ENCODE measurements around the gene GYS1.

Gene GYS1

DNA sequence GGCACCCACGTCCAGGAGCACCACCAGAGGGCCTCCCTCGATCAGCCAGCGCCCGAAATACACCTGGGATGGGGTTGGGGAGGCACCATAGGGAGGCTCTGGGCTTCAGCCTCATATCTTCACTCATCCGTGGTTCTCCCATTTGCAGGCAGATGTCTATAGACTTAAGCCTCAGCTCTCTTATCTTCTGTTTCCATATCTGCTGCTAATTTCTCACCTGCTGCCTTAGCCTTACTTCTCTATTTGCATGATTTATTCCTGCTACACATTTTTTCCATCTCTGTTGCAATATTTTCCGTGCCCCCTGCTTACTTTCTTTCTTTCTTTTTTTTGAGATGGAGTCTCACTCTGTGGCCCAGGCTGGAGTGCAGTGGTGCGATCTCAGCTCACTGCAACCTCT lies 5.8 kb downstream of the GYS1 start (continued):
- TF ChIP-seq ZNF221 (tag by site-specific recombination; IDR thresholded peaks at IDR 0.05; ENCODE audit: borderline replicate concordance): no peak
- no peak for TF ChIP-seq IKZF3 (tag by site-specific recombination; IDR thresholded peaks at IDR 0.05)

DNA sequence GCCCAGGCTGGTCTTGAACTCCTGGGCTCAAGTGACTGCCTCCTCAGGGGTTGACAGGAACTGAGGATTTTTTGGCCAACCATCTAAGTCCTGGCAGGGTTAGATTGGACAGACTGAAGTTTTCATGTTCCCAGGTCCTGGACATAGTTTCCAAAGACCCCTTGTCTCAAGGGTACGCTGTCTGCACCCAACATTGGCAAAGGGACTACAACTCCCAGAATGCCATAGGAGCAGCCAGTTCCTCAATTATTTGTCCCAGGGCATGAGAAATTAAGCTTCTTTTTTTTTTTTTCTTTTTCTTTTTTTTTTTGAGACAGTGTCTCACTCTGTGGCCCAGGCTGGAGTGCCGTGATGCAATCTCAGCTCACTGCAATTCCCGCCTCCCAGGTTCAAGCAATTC lies 6.9 kb downstream of the GYS1 start:
- no peak overlapping the region for H3K4me3 ChIP-seq (ENCODE audit: low read depth, low read length)
- POLR2A ChIA-PET: interaction anchor here (0.6 to 1.2 kb wide), 2 partner anchors 10 to 20 kb away, joined by 3 to 9 read pairs; no protein-coding TSS in a partner anchor
- no peaks in the 10 kb centered on the region for H3K4me1 ChIP-seq (ENCODE audit: control insufficient read depth, insufficient read depth, low read length)
- CTCF ChIA-PET: interaction anchor here (0.7 to 1.1 kb wide), 3 partner anchors 13 to 787 kb away, joined by 4 read pairs; no protein-coding TSS in a partner anchor
- H3K36me3 ChIP-seq (ENCODE audit: control insufficient read depth in 2 of 2, insufficient read depth in 1 of 2, low read length in 2 of 2): peaks cover 44 to 87% of the 10 kb centered on the region in 2 experiments; a peak in 2 of 3 replicates
- H3K27ac ChIP-seq (ENCODE audit: extremely low read depth, low read depth, low read length): no peak overlapping the region
- H3K9me3 ChIP-seq (ENCODE audit: control insufficient read depth, insufficient read depth, low read depth, low read length): no peaks in the 10 kb centered on the region
- TF ChIP-seq, protein P1, sequence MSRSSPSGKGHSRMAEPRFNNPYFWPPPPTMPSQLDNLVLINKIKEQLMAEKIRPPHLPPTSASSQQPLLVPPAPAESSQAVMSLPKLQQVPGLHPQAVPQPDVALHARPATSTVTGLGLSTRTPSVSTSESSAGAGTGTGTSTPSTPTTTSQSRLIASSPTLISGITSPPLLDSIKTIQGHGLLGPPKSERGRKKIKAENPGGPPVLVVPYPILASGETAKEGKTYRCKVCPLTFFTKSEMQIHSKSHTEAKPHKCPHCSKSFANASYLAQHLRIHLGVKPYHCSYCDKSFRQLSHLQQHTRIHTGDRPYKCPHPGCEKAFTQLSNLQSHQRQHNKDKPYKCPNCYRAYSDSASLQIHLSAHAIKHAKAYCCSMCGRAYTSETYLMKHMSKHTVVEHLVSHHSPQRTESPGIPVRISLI (tag by site-specific recombination; IDR thresholded peaks at IDR 0.05): 0 out of 2 replicates have a peak, but pooled peaks have one; percentile 19
- no peak for TF ChIP-seq ZNF626 (tag by site-specific recombination; IDR thresholded peaks at IDR 0.05)

DNA sequence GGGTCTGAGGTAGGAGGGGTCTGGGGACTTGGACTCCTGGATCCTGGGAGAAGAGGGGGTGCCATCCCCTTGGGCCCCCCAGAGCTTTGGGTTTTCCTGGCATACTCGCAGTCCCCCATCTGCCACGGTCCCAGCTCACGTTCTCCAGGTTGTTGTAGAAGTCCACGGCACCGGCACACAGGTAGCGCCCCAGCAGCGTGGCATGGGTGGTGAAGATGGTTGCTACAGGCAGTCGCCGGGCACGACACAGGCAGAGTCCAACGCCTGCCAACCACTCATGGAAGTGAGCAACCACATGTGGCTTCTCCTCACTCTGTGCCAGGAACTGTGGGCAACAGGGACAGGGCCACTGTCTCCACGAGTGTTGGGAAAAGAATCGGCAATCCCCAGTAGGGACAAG lies 7.4 kb downstream of the GYS1 start:
- H3K27ac ChIP-seq (ENCODE audit: extremely low read depth, low read depth, low read length): no peak overlapping the region
- H3K36me3 ChIP-seq (ENCODE audit: control insufficient read depth in 2 of 2, insufficient read depth in 1 of 2, low read length in 2 of 2): peaks cover 44 to 83% of the 10 kb centered on the region in 2 experiments; a peak in 2 of 3 replicates
- ChIA-PET POLR2A (no interaction called here), CTCF (interaction anchor here (0.6 to 0.7 kb wide), 3 partner anchors 12 to 788 kb away, joined by 3 to 5 read pairs (median 4); no protein-coding TSS in a partner anchor)
- no peaks in the 10 kb centered on the region for H3K4me1 ChIP-seq (ENCODE audit: control insufficient read depth, insufficient read depth, low read length)
- H3K4me3 ChIP-seq (ENCODE audit: low read depth, low read length): no peak overlapping the region
- no peaks in the 10 kb centered on the region for H3K9me3 ChIP-seq (ENCODE audit: control insufficient read depth, insufficient read depth, low read depth, low read length)
- no peak for TF ChIP-seq ZNF202 (tag by site-specific recombination; IDR thresholded peaks at IDR 0.05; ENCODE audit: borderline replicate concordance)
- TF ChIP-seq ZNF239 (tag by site-specific recombination; IDR thresholded peaks at IDR 0.05): no peak
- no peak for TF ChIP-seq ZNF155 (tag by site-specific recombination; IDR thresholded peaks at IDR 0.05)
- no peak for TF ChIP-seq ZNF37A (tag by site-specific recombination; IDR thresholded peaks at IDR 0.05)
- TF ChIP-seq MZF1 (tag by site-specific recombination; IDR thresholded peaks at IDR 0.05; ENCODE audit: borderline replicate concordance): no peak
- TF ChIP-seq ZNF561 (tag by site-specific recombination; IDR thresholded peaks at IDR 0.05; ENCODE audit: borderline replicate concordance): no peak
- no peak for TF ChIP-seq ZNF169 (tag by site-specific recombination; IDR thresholded peaks at IDR 0.05)
- no peak for TF ChIP-seq ZNF341 (tag by site-specific recombination; IDR thresholded peaks at IDR 0.05; ENCODE audit: low read depth)
- TF ChIP-seq ZNF585B (tag by site-specific recombination; IDR thresholded peaks at IDR 0.05): no peak
- TF ChIP-seq ZNF350 (tag by site-specific recombination; IDR thresholded peaks at IDR 0.05): no peak
- TF ChIP-seq ZFP3 (tag by site-specific recombination; IDR thresholded peaks at IDR 0.05; ENCODE audit: low read depth): no peak
- TF ChIP-seq ZNF175 (tag by site-specific recombination; IDR thresholded peaks at IDR 0.05): no peak
- TF ChIP-seq ZSCAN30 (tag by site-specific recombination; IDR thresholded peaks at IDR 0.05): no peak
- TF ChIP-seq, protein P2, sequence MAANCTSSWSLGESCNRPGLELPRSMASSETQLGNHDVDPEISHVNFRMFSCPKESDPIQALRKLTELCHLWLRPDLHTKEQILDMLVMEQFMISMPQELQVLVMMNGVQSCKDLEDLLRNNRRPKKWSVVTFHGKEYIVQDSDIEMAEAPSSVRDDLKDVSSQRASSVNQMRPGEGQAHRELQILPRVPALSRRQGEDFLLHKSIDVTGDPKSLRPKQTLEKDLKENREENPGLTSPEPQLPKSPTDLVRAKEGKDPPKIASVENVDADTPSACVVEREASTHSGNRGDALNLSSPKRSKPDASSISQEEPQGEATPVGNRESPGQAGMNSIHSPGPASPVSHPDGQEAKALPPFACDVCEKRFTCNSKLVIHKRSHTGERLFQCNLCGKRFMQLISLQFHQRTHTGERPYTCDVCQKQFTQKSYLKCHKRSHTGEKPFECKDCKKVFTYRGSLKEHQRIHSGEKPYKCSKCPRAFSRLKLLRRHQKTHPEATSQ (tag by site-specific recombination; IDR thresholded peaks at IDR 0.05): no peak
- TF ChIP-seq ZNF555 (tag by site-specific recombination; conservative IDR thresholded peaks at IDR 0.05): no peak

All from HEK293 (cell line).